Calu3 (cell line): ENCODE measurements around the gene GYPA. TPM values are rescaled to one million over a fixed set of nuclear protein-coding genes. Genes with fewer than 3 reads are reported as not detected.
"Not testable (repeated sequence)": the region's sequence is repeated elsewhere in the genome, so short reads cannot be mapped to it uniquely, and the experiment has no call there.

Experiments
- BruUV-seq: library from RNA; stranded (reverse); fragments of 400-500 nt; replicated peaks from 2 replicates; lab custom pipeline; 2021; lab: Mats Ljungman, UMichigan
- CTCF ChIA-PET: fragments of 300-600 bp; sonication (Branson Sonifier 250); formaldehyde crosslinking; loops from one replicate; lab custom pipeline; 2022; ENCODE audit warnings: antibody characterized with exemption; lab: Charles Lee
- DNase-seq: peaks from one replicate; pipeline ENCODE4 v3.0.0; 2022
- H3K27ac Mint-ChIP-seq: one replicate; pipeline ENCODE4 v1.8.0; 2022; ENCODE audit warnings: mixed read lengths; ENCODE audit not compliant: unreplicated experiment
- H3K27me3 Mint-ChIP-seq: one replicate; pipeline ENCODE4 v1.8.0; 2022; ENCODE audit warnings: mixed read lengths; ENCODE audit not compliant: unreplicated experiment
- H3K36me3 Mint-ChIP-seq: one replicate; pipeline ENCODE4 v1.8.0; 2022; ENCODE audit warnings: mild to moderate bottlenecking, moderate library complexity, mixed read lengths; ENCODE audit not compliant: insufficient read depth, unreplicated experiment
- H3K4me1 Mint-ChIP-seq: one replicate; pipeline ENCODE4 v1.8.0; 2022; ENCODE audit warnings: mild to moderate bottlenecking, low read depth, mixed read lengths; ENCODE audit not compliant: unreplicated experiment
- H3K4me3 Mint-ChIP-seq: one replicate; pipeline ENCODE4 v1.8.0; 2022; ENCODE audit warnings: mild to moderate bottlenecking, low read depth, moderate library complexity, mixed read lengths; ENCODE audit not compliant: unreplicated experiment
- H3K9me3 Mint-ChIP-seq: one replicate; pipeline ENCODE4 v1.8.0; 2022; ENCODE audit warnings: low read depth, mixed read lengths; ENCODE audit not compliant: unreplicated experiment
- CTCF ChIP-seq: fragments of 200-600 bp; IDR thresholded peaks from one replicate; pipeline ENCODE4 v1.8.0; 2022; ENCODE audit warnings: antibody characterized with exemption; ENCODE audit not compliant: unreplicated experiment
- intact Hi-C: fragments of 100-400 bp; cut with micrococcal nuclease; formaldehyde crosslinking; loops from one replicate; pipeline ENCODE4 v1.10.0; 2022; ENCODE audit not compliant: unreplicated experiment
- total RNA-seq: library from RNA; stranded (reverse); gene quantifications from 2 replicates; pipeline ENCODE4 v1.2.3, GENCODE V29; 2022

The GYPA gene
- total RNA-seq, 1 experiment from 2014 or later, result not detected

- no peak for TF ChIP-seq CTCF
- DNase-seq, result no peak
- Mint-ChIP-seq H3K4me3 (no peak overlapping the region), H3K9me3 (no peaks in the 10 kb centered on the region), H3K27ac (no peak overlapping the region), H3K27me3 (peaks cover 12% of the 10 kb centered on the region), H3K36me3 (no peaks in the 10 kb centered on the region), H3K4me1 (no peaks in the 10 kb centered on the region)
- BruUV-seq, result no TSS peak
- CTCF ChIA-PET, result no interaction called here
- intact Hi-C loops, result loop anchor here (5.0 kb wide), 1 partner anchor 369 kb away; no protein-coding TSS in a partner anchor
These were observed 975 bp upstream of the GYPA start for GRCh38 chr4:144141493-144141892.

- H3K4me1 Mint-ChIP-seq, H3K36me3 Mint-ChIP-seq, CTCF ChIA-PET, H3K9me3 Mint-ChIP-seq, H3K27ac Mint-ChIP-seq, BruUV-seq, DNase-seq, H3K4me3 Mint-ChIP-seq: not testable (repeated sequence)
- peaks cover 12% of the 10 kb centered on the region for H3K27me3 Mint-ChIP-seq
- intact Hi-C loops, result loop anchor here (5.0 kb wide), 1 partner anchor 368 kb away; no protein-coding TSS in a partner anchor
These were observed 527 bp downstream of the GYPA start for GRCh38 chr4:144139991-144140390.

GRCh38 chr4:144139547-144139946 is 971 bp downstream of the GYPA start:
- not testable (repeated sequence) for BruUV-seq

GRCh38 chr4:144138239-144138638 is 2.3 kb downstream of the GYPA start:
- H3K27ac Mint-ChIP-seq, H3K9me3 Mint-ChIP-seq, H3K36me3 Mint-ChIP-seq, H3K4me1 Mint-ChIP-seq, H3K4me3 Mint-ChIP-seq, intact Hi-C loops, CTCF ChIA-PET, BruUV-seq, DNase-seq: not testable (repeated sequence)
- peaks cover 12% of the 10 kb centered on the region for H3K27me3 Mint-ChIP-seq

More at GRCh38 chr4:144139547-144139946, 971 bp downstream of the GYPA start:
- H3K4me1 Mint-ChIP-seq, DNase-seq, CTCF ChIA-PET, H3K36me3 Mint-ChIP-seq, H3K4me3 Mint-ChIP-seq, intact Hi-C loops, H3K27ac Mint-ChIP-seq, H3K9me3 Mint-ChIP-seq: not testable (repeated sequence)
- H3K27me3 Mint-ChIP-seq, result peaks cover 12% of the 10 kb centered on the region

GRCh38 chr4:144137137-144137931 is 3.2 kb downstream of the GYPA start:
- H3K4me3 Mint-ChIP-seq, intact Hi-C loops, H3K4me1 Mint-ChIP-seq, H3K27ac Mint-ChIP-seq, H3K9me3 Mint-ChIP-seq, BruUV-seq, H3K36me3 Mint-ChIP-seq, CTCF ChIA-PET, DNase-seq: not testable (repeated sequence)
- H3K27me3 Mint-ChIP-seq, result peaks cover 12% of the 10 kb centered on the region

- H3K27me3 Mint-ChIP-seq, result peaks cover 12% of the 10 kb centered on the region
- H3K36me3 Mint-ChIP-seq, DNase-seq, intact Hi-C loops, H3K4me3 Mint-ChIP-seq, H3K9me3 Mint-ChIP-seq, H3K4me1 Mint-ChIP-seq, H3K27ac Mint-ChIP-seq, CTCF ChIA-PET, BruUV-seq: not testable (repeated sequence)
These were observed 4.3 kb downstream of the GYPA start for GRCh38 chr4:144136189-144136588.

- DNase-seq, H3K4me1 Mint-ChIP-seq, BruUV-seq, intact Hi-C loops, CTCF ChIA-PET, H3K36me3 Mint-ChIP-seq, H3K27ac Mint-ChIP-seq, H3K9me3 Mint-ChIP-seq, H3K4me3 Mint-ChIP-seq, H3K27me3 Mint-ChIP-seq: not testable (repeated sequence)
These were observed 10.4 kb downstream of the GYPA start for GRCh38 chr4:144130167-144130566.

- BruUV-seq, H3K27ac Mint-ChIP-seq, H3K36me3 Mint-ChIP-seq, H3K4me1 Mint-ChIP-seq, H3K27me3 Mint-ChIP-seq, H3K4me3 Mint-ChIP-seq, intact Hi-C loops, DNase-seq, CTCF ChIA-PET, H3K9me3 Mint-ChIP-seq: not testable (repeated sequence)
These were observed 11.1 kb downstream of the GYPA start for GRCh38 chr4:144129336-144129875.

GRCh38 chr4:144128709-144129320 is 11.7 kb downstream of the GYPA start:
- H3K9me3 Mint-ChIP-seq, CTCF ChIA-PET, BruUV-seq, H3K4me3 Mint-ChIP-seq, intact Hi-C loops, DNase-seq, H3K27ac Mint-ChIP-seq, H3K4me1 Mint-ChIP-seq, H3K27me3 Mint-ChIP-seq, H3K36me3 Mint-ChIP-seq: not testable (repeated sequence)
